Epithelial cell of prostate (primary cell): ENCODE measurements around the gene CATSPERE.
A peak's percentile ranks its signal among the peaks of the same experiment; 100 is the strongest.
"Not testable (repeated sequence)": the region's sequence is repeated elsewhere in the genome, so short reads cannot be mapped to it uniquely, and the experiment has no call there.

Experiments used
- DNase-seq: peaks from one replicate; pipeline ENCODE4 v3.0.0-alpha.2; 2011; ENCODE audit warnings: low read depth, low spot score
- H3K27ac ChIP-seq: fragments of 450-650 bp; 2 replicates; pipeline ENCODE4 v1.5.1; 2017; ENCODE audit warnings: mild to moderate bottlenecking

CATSPERE gene

GRCh38 chr1:244536316-244536715, 75.2 kb downstream of the CATSPERE start:
- no peak overlapping the region for H3K27ac ChIP-seq
- DNase-seq, result no peak

DNA sequence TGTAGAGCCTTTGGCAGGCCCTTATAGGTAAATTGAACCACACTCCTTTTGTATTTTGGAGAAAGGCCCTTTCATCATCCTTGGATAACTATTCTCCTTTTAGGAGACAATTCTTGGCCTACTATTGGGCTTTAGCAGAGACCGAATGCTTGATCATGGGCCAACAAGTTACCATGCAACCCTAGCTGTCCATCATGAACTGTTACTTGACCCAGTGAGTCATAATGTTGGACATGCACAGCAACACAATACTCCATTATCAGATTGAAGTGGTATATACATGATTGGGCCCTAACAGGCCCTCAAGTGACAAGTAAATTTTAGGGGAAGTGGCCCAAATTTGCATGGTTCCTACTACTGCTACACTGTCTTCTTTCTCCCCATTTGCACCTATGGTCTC, 84.4 kb downstream of the CATSPERE start:
- no peak overlapping the region for H3K27ac ChIP-seq
- DNase-seq, result no peak

DNA sequence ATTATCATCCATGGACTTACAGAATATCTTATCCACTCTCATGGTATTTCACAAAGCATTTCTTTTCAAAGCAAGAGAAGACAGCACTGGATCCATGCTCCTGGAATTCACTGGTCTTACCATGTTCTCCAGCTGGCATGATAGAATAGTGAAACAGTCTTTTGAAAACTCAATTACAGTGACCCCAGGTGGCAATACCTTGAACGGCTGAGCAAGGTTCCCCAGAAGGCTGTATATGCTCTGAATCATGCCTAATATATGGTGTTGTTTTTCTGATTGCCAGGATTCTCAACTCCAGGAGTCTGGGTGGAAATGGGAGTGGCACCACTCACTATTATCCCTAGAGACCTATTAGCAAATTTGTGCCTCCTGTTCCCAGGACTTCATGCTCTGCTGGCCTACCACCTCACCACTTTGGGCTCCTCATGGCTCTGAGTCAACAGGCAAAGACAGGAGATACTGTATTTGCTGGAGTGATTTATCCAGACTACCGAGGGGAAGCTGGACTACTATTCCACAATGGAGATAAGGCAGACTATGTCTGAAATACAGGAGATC, 87.6 kb downstream of the CATSPERE start:
- H3K27ac ChIP-seq, result no peak overlapping the region
- no peak for DNase-seq

- peak; percentile 8 for DNase-seq
- H3K27ac ChIP-seq, result no peak overlapping the region
These were observed 91.3 kb downstream of the CATSPERE start for GRCh38 chr1:244552336-244552735.

- H3K27ac ChIP-seq, result no peak overlapping the region
- DNase-seq, result no peak
These were observed 95.2 kb downstream of the CATSPERE start for GRCh38 chr1:244556263-244556662.

DNA sequence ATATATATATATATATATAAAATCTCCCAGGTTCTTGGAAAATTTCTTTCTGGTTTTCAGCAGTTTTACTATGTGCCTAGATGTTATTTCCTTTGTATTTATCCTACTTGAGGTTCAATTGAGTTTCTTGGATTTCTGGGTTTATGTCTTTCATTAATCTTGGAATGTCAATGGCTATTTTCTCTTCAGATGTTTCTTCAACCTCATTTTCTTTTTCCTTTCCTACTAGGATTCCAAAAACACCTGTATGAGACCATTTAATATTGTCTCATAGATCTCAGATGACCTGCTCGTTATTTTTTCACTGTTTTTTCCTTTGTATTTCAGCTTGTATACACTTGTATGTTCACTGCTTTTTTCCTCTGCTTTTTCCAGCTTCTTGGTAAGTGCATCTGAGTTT, 96.5 kb downstream of the CATSPERE start:
- DNase-seq, result no peak
- no peak overlapping the region for H3K27ac ChIP-seq

GRCh38 chr1:244559561-244559960, 98.5 kb downstream of the CATSPERE start:
- no peak overlapping the region for H3K27ac ChIP-seq
- DNase-seq, result no peak

- not testable (repeated sequence) for H3K27ac ChIP-seq, DNase-seq
These were observed 101.8 kb downstream of the CATSPERE start for GRCh38 chr1:244562877-244563276.

DNA sequence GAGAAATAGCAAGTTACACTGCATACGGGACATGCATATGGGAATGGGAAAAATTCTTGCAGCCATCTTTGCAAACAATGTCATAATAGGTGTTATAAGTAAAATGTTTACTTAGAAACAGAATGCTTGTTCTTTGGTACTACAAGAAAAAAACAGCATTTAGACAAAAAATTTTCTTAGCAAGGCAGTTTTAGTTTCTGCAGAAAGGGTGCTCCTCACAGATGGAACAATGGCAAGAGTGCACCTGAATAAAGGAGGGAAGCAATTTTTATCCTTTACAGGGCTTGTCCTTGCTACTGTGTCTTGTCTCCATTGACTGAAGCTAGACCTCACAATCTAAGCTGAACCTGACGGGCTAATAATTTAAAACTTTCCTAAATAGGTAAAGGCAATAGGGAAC, 112.7 kb downstream of the CATSPERE start:
- DNase-seq, result no peak
- H3K27ac ChIP-seq, result no peak overlapping the region

DNA sequence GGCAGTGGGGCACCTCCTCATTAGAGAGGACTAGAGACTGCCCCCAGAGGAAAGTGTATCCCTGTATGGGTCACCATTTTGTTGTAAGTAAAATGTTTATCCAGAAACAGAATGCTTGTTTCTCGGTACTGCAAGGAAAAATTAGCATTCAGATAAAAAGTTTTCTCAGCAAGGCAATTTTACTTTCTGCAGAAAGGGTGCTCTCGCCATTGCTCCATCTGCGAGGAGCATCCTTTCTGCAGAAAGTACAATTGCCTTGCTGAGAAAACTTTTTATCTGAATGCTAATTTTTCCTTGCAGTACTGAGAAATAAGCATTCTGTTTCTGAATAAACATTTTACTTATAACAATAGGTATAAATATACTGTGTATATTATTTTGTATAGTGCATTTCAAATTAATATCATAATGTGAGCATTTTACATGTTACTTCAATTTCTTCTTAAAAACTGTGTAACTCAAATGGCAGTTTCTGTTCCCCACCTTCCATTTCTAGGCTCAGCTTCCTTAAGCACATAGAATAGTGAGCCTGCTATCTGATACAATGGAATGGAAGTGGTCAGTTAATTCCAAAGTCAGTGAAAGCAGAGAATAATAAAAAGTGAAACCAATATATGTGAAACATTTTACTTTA, 115.3 kb downstream of the CATSPERE start:
- no peak overlapping the region for H3K27ac ChIP-seq
- DNase-seq, result no peak

GRCh38 chr1:244578205-244578604, 117.1 kb downstream of the CATSPERE start:
- DNase-seq, result peak; percentile 6

GRCh38 chr1:244583358-244583982, 122.4 kb downstream of the CATSPERE start:
- DNase-seq, result no peak
- H3K27ac ChIP-seq, result no peak overlapping the region

More at GRCh38 chr1:244578205-244578604, 117.1 kb downstream of the CATSPERE start:
- H3K27ac ChIP-seq, result peak overlapping the region; percentile 24

GRCh38 chr1:244585867-244586266, 124.8 kb downstream of the CATSPERE start:
- DNase-seq, result no peak

GRCh38 chr1:244590670-244591069, 129.6 kb downstream of the CATSPERE start:
- H3K27ac ChIP-seq, result no peak overlapping the region
- no peak for DNase-seq

More at GRCh38 chr1:244585867-244586266, 124.8 kb downstream of the CATSPERE start:
- H3K27ac ChIP-seq, result no peak overlapping the region

GRCh38 chr1:244598611-244599010, 137.5 kb downstream of the CATSPERE start:
- DNase-seq, result no peak
- no peak overlapping the region for H3K27ac ChIP-seq

- H3K27ac ChIP-seq, result peak overlapping the region; percentile 66
- DNase-seq, result peak; percentile 93
These were observed 138.9 kb downstream of the CATSPERE start for GRCh38 chr1:244599937-244600350.

DNA sequence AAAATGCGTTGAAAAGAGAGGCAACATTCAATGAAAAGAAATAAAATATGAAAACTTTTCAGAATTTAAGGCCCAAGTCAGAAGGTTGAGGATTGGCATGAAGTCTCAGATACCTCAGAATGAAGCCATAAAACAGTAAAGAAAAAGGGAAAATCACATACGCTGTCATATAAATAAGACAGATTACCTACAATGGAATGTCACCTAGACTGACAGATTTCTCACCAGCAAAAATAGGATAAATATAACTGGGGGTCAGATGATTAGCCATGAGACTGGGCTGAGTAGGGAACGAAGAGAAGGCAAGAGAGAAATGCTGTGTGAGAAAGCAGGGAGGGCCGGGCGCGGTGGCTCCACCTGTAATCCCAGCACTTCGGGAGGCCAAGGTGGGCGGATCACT, 140.3 kb downstream of the CATSPERE start:
- H3K27ac ChIP-seq, result no peak overlapping the region
- DNase-seq, result no peak

DNA sequence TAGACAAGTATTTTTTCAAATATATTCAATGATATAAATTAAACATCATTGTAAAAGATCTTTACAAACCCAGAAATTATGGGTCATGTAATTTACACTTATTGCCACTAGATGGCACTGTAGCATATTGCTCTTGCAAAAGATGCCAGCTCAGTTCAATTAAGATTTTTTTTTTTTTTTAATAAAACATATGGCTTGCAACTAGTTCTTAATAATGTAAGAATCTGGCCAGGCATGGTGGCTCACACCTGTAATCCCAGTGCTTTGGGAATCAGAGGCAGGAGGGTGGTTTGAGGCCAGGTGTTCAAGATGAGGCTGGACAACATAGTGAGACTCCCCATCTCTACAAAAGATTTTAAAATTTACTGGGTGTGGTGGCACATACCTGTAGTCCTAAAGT, 142.4 kb downstream of the CATSPERE start:
- no peak for DNase-seq
- H3K27ac ChIP-seq, result no peak overlapping the region

DNA sequence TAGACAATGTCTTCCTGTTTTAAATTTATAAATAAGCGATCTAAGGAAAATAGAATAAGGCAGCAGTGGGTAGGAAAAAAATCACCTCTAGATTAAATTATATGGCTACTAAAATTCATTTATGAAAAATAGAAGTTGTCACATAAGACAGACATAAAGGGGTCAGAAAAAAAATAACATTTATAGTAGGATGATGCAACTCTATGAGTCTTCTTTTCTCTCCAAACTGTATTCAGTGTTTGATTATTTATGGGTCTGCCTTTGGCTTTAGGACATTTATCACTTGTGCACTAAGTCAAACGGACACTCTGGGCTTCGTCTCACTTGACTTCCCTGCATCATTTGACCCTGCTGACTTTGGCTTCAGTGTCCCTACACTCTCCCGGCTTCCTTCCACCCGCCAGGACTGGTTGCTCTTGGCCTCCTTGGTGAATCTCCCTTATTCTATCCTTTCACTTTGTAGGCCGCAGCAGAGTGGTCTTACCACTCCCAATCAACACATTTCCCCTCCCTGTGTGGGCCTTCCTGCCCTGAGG, 144.8 kb downstream of the CATSPERE start:
- no peak overlapping the region for H3K27ac ChIP-seq
- no peak for DNase-seq

GRCh38 chr1:244614113-244614836, 153.2 kb downstream of the CATSPERE start:
- H3K27ac ChIP-seq, result no peak overlapping the region
- no peak for DNase-seq

DNA sequence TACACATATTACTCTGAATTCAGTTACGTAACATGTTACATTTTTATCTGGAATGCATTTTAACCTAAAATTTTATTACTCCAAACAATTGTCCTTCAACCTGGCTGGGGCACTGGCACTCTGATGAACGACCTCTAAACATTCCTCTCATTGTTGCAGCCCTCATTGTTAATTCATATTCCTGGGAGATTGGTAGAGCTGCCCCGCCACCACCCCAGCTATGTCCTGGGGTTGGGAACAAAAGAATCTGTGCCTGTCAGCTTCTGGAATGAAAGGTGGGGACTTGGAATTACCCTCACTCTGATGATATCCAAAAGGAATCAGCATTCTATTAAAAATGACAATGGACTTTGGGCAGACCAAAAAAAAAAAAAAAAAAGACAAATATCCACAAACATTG, 153.8 kb downstream of the CATSPERE start:
- no peak overlapping the region for H3K27ac ChIP-seq

More for the DNA sequence above, 153.8 kb downstream of the CATSPERE start:
- no peak for DNase-seq
